B cell (primary cell): Measurements from ENCODE around the gene ICA1. TPM values are rescaled to one million over a fixed set of nuclear protein-coding genes. Genes with fewer than 3 reads are reported as not detected.

Experiments used
- ATAC-seq: fragments of 200-7000 bp; cut with Tn5 transposase; one replicate; pipeline ENCODE4 v1.10.0; 2021; ENCODE audit warnings: low read depth, mild to moderate bottlenecking, moderate number of reproducible peaks, moderate library complexity
- CTCF ChIA-PET: fragments of 350-600 bp; sonication (Branson Sonifier 250); formaldehyde crosslinking; loops from one replicate; lab custom pipeline; 2021; ENCODE audit warnings: antibody characterized with exemption, inconsistent platforms; lab: Charles Lee
- POLR2A ChIA-PET: fragments of 350-600 bp; sonication (Branson Sonifier 250); formaldehyde crosslinking; loops from one replicate; lab custom pipeline; 2021; ENCODE audit warnings: antibody characterized with exemption; lab: Charles Lee
- DNase-seq: peaks from one replicate; pipeline ENCODE4 v3.0.0; 2013
- H2AFZ ChIP-seq: 2 replicates; pipeline ENCODE4 v1.6.1; 2012; ENCODE audit warnings: mild to moderate bottlenecking, low read depth, low read length; ENCODE audit not compliant: insufficient read depth, poor library complexity, severe bottlenecking
- H3K27ac ChIP-seq, 2 donors: 1 replicate in 1 of 2; 2 replicates in 1 of 2; pipeline ENCODE4 v1.5.1; 2012 to 2013; ENCODE audit warnings: low read length in 2 of 2, mild to moderate bottlenecking in 2 of 2, moderate library complexity in 1 of 2
- H3K27me3 ChIP-seq, 4 experiments: fragments of 200-600 bp in 1 of 4; sonication (generic) in 1 of 4; replicated peaks in 1 of 4; 1 replicate in 2 of 4; 2 replicates in 2 of 4; pipeline versions ENCODE4 v1.6.1 to v1.7.0; 2013 to 2016; ENCODE audit warnings: low read length in 3 of 4, mild to moderate bottlenecking in 2 of 4, mixed read lengths in 1 of 4, moderate library complexity in 1 of 4; ENCODE audit not compliant: insufficient read depth in 4 of 4, control insufficient read depth in 3 of 4; ENCODE audit errors: control extremely low read depth in 1 of 4
- H3K36me3 ChIP-seq, 2 experiments: replicated peaks in 1 of 2; 1 replicate in 1 of 2; 2 replicates in 1 of 2; pipeline versions ENCODE4 v1.6.1 to v1.7.1; 2013; ENCODE audit warnings: low read length in 1 of 2; ENCODE audit not compliant: insufficient read depth in 2 of 2, control insufficient read depth in 1 of 2; ENCODE audit errors: control extremely low read depth in 1 of 2, extremely low read depth in 1 of 2
- H3K4me1 ChIP-seq, 2 donors: fragments of 200-600 bp in 1 of 2; sonication (generic) in 1 of 2; 1 replicate in 1 of 2; 2 replicates in 1 of 2; pipeline versions ENCODE4 v1.5.1 to v1.6.1; 2013 to 2017; ENCODE audit warnings: low read length in 2 of 2; ENCODE audit not compliant: control insufficient read depth in 2 of 2, insufficient read depth in 2 of 2
- H3K4me2 ChIP-seq: replicated peaks from 2 replicates; pipeline ENCODE3; 2012; ENCODE audit warnings: mild to moderate bottlenecking, low read depth, low read length; ENCODE audit not compliant: poor library complexity, severe bottlenecking
- H3K4me3 ChIP-seq, 5 experiments: fragments of 200-600 bp in 1 of 5; sonication (generic) in 1 of 5; 1 replicate in 3 of 5; 2 replicates in 2 of 5; pipeline versions ENCODE4 v1.5.1 to v1.7.0; 2011 to 2016; ENCODE audit warnings: low read length in 4 of 5, mild to moderate bottlenecking in 4 of 5, low read depth in 2 of 5, control low read depth in 1 of 5, moderate library complexity in 1 of 5; ENCODE audit not compliant: insufficient read depth in 1 of 5; ENCODE audit errors: control extremely low read depth in 1 of 5, extremely low read depth in 1 of 5
- H3K79me2 ChIP-seq: fragments of 200-600 bp; sonication (generic); one replicate; pipeline ENCODE4 v1.6.0; 2016; ENCODE audit warnings: low read length; ENCODE audit not compliant: control insufficient read depth, insufficient read depth
- H3K9ac ChIP-seq: fragments of 200-600 bp; sonication (generic); 2 replicates; pipeline ENCODE4 v1.6.1; 2017; ENCODE audit warnings: mild to moderate bottlenecking, low read length, moderate library complexity
- H3K9me3 ChIP-seq, 3 donors: one replicate each; pipeline versions ENCODE4 v1.6.1 to v1.7.1; 2013; ENCODE audit warnings: low read length in 2 of 3; ENCODE audit not compliant: control insufficient read depth in 2 of 3, insufficient read depth in 1 of 3; ENCODE audit errors: control extremely low read depth in 1 of 3
- H4K20me1 ChIP-seq: 2 replicates; pipeline ENCODE4 v1.6.0; 2012; ENCODE audit warnings: mild to moderate bottlenecking, low read length; ENCODE audit not compliant: insufficient read depth, control insufficient read depth, poor library complexity, severe bottlenecking
- H3K27ac Mint-ChIP-seq: one replicate; pipeline ENCODE4 v1.8.0; 2021; ENCODE audit warnings: mixed read lengths
- H3K27me3 Mint-ChIP-seq: one replicate; pipeline ENCODE4 v1.8.0; 2021; ENCODE audit warnings: mixed read lengths
- H3K4me1 Mint-ChIP-seq: one replicate; pipeline ENCODE4 v1.8.0; 2021; ENCODE audit warnings: mixed read lengths
- H3K4me3 Mint-ChIP-seq: one replicate; pipeline ENCODE4 v1.8.0; 2021; ENCODE audit warnings: mixed read lengths
- H3K9me3 Mint-ChIP-seq: one replicate; pipeline ENCODE4 v1.8.0; 2022; ENCODE audit warnings: mixed read lengths; ENCODE audit not compliant: insufficient read depth
- CTCF ChIP-seq: fragments of 200-600 bp; IDR thresholded peaks from one replicate; pipeline ENCODE4 v1.8.0; 2022; ENCODE audit warnings: antibody characterized with exemption, mild to moderate bottlenecking
- EZH2 ChIP-seq: IDR thresholded peaks from 2 replicates; pipeline ENCODE4 v1.6.1; 2012; ENCODE audit warnings: borderline replicate concordance, low read depth, mild to moderate bottlenecking, moderate library complexity, low read length; ENCODE audit not compliant: insufficient read depth, poor library complexity, severe bottlenecking
- WGBS: methylation state at CpG from one replicate; pipeline ENCODE4 v1.1.5; 2013; ENCODE audit warnings: missing lambda C conversion rate; ENCODE audit not compliant: insufficient coverage; 5-methylcytosine and 5-hydroxymethylcytosine counted together
- intact Hi-C: fragments of 100-400 bp; cut with micrococcal nuclease; formaldehyde crosslinking; loops from one replicate; pipeline ENCODE4 v1.10.0; 2022
- polyA plus RNA-seq: library from polyadenylated mRNA; depleted of rRNA; stranded (reverse); fragments of >200 nt; gene quantifications from 2 replicates; pipeline ENCODE4 v1.2.3, GENCODE V29; 2012
- total RNA-seq, 2 donors: library from RNA; stranded (reverse); fragments of 120-200 nt in 1 of 2; gene quantifications; 1 replicate in 1 of 2; 2 replicates in 1 of 2; pipeline versions ENCODE4 v1.2.3 to v1.2.4, GENCODE V29; 2013 to 2022

ICA1 gene
- total and polyA plus RNA-seq, 2 donors (not counting 1 experiment from before 2014, with no cell fraction given): 0.03 TPM; not detected in 1

GRCh38 chr7:8263048-8263447 lies 1.1 kb upstream of the ICA1 start:
- ChIA-PET CTCF (interaction anchor here (1.5 kb wide), 2 partner anchors 33 to 48 kb away, joined by 3 to 5 read pairs; no protein-coding TSS in a partner anchor), POLR2A (no interaction called here)
- H3K27ac Mint-ChIP-seq: no peak overlapping the region
- no peaks in the 10 kb centered on the region for H3K9me3 Mint-ChIP-seq
- no peak for DNase-seq
- Histone ChIP-seq H2AFZ (no peak overlapping the region), H3K4me2 (no peak overlapping the region), H3K4me1 (peaks cover 10 to 11% of the 10 kb centered on the region in 2 donors), H4K20me1 (no peaks in the 10 kb centered on the region), H3K4me3 (no peak overlapping the region), H3K79me2 (no peaks in the 10 kb centered on the region), H3K9ac (no peak overlapping the region), H3K27ac (no peak overlapping the region), H3K9me3 (no peaks in the 10 kb centered on the region), H3K27me3 (peaks cover 0 to 36% (median 19%) of the 10 kb centered on the region in 4 experiments), H3K36me3 (no peaks in the 10 kb centered on the region)
- peaks cover 63% of the 10 kb centered on the region for H3K27me3 Mint-ChIP-seq
- H3K4me3 Mint-ChIP-seq: peak overlapping the region; percentile 59
- WGBS: no CpG with 5 or more reads among the region's 7 CpGs
- H3K4me1 Mint-ChIP-seq: peaks cover 14% of the 10 kb centered on the region
- no peak for ATAC-seq
- intact Hi-C loops: no loop called here
- no peak for TF ChIP-seq CTCF
- no peak for TF ChIP-seq EZH2

DNA sequence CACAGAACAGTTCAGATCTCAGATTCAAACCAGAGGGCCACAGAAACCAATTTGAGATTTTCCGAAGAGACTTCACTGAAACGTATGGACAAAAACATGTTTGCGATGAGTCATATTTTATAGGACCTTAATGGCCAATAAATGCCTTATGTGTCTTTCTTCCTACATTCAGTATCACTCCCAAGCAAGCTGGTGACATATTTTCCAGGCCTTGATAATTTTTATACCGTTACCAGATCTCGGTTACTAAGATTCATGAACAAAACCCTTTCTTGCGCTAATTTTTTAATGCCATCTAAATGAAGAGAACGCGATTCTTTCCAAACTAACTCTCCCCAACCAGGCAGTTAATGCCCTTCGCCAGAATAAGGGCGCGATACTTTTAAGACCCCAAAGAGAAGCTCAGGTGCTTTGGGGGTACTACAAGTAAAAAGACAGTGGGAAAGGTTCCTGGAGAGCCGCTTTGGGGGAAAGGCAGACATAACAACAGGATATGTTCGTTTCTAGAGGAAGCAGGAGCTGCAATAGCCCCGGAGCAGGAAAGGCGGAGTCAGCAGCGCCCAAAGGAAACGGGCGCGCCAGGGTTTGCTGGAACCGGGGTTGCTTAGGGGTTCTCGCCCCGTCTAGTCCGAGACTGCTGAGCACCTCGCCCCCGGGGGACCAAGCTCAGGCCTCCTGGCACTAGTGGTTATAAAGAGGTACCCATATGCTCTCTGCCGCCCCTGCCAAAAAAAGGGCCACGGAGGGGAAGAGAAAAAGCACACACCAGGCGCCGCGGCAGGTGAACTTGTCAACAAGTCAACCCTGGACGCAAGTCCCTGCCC lies 884 bp downstream of the ICA1 start:
- Histone ChIP-seq H3K9me3 (no peaks in the 10 kb centered on the region), H3K79me2 (no peaks in the 10 kb centered on the region), H3K4me2 (peak overlapping the region; percentile 75), H3K4me3 (peak overlapping the region in 4 of 5 experiments; percentile 23 to 47 (median 38)), H3K27ac (no peak overlapping the region), H4K20me1 (no peaks in the 10 kb centered on the region), H3K4me1 (peaks cover 10 to 11% of the 10 kb centered on the region in 2 donors), H2AFZ (peak overlapping the region; percentile 33), H3K36me3 (no peaks in the 10 kb centered on the region), H3K27me3 (peaks cover 0 to 38% (median 20%) of the 10 kb centered on the region in 4 experiments), H3K9ac (peak overlapping the region; percentile 34)
- H3K9me3 Mint-ChIP-seq: no peaks in the 10 kb centered on the region
- peaks cover 56% of the 10 kb centered on the region for H3K27me3 Mint-ChIP-seq
- H3K27ac Mint-ChIP-seq: no peak overlapping the region
- ATAC-seq (no peak), DNase-seq (peak; percentile 24)
- peaks cover 14% of the 10 kb centered on the region for H3K4me1 Mint-ChIP-seq
- TF ChIP-seq EZH2 (no peak), CTCF (no peak)
- ChIA-PET POLR2A (no interaction called here), CTCF (no interaction called here)
- intact Hi-C loops: no loop called here
- WGBS: 6% methylated on average over 26 of the region's 31 CpGs
- H3K4me3 Mint-ChIP-seq: peak overlapping the region; percentile 81
